Activated gamma-delta T cell (primary cell): ENCODE measurements around the gene TNN.

Experiments
- DNase-seq: peaks from one replicate; lab custom pipeline; 2025; lab: John Stamatoyannopoulos, UW

The TNN gene

GRCh38 chr1:175147569-175147968, 79.9 kb downstream of the TNN start:
- no peak for DNase-seq

GRCh38 chr1:175148068-175148467, 80.4 kb downstream of the TNN start:
- DNase-seq, result no peak

GRCh38 chr1:175150596-175151319, 83.1 kb downstream of the TNN start:
- no peak for DNase-seq

- no peak for DNase-seq
Observed at GRCh38 chr1:175152006-175152652, 84.5 kb downstream of the TNN start.

GRCh38 chr1:175154629-175155472, 87.2 kb downstream of the TNN start:
- no peak for DNase-seq

GRCh38 chr1:175155473-175155856, 87.8 kb downstream of the TNN start:
- DNase-seq, result no peak

- no peak for DNase-seq
Observed at GRCh38 chr1:175155936-175156335, 88.3 kb downstream of the TNN start.

- DNase-seq, result no peak
Observed at GRCh38 chr1:175157200-175157599, 89.6 kb downstream of the TNN start.

GRCh38 chr1:175158170-175158591, 90.5 kb downstream of the TNN start:
- DNase-seq, result no peak

- no peak for DNase-seq
Observed at GRCh38 chr1:175162955-175163354, 95.3 kb downstream of the TNN start.

- DNase-seq, result no peak
Observed at GRCh38 chr1:175163702-175164101, 96.1 kb downstream of the TNN start.

- no peak for DNase-seq
Observed at GRCh38 chr1:175164751-175165150, 97.1 kb downstream of the TNN start.

GRCh38 chr1:175166746-175167145, 99.1 kb downstream of the TNN start:
- no peak for DNase-seq

GRCh38 chr1:175167861-175168260, 100.2 kb downstream of the TNN start:
- no peak for DNase-seq

GRCh38 chr1:175168782-175169181, 101.1 kb downstream of the TNN start:
- DNase-seq, result no peak

- DNase-seq, result no peak
Observed at GRCh38 chr1:175169286-175170018, 101.8 kb downstream of the TNN start.

- DNase-seq, result no peak
Observed at GRCh38 chr1:175171036-175171913, 103.6 kb downstream of the TNN start.

GRCh38 chr1:175172503-175172902, 104.9 kb downstream of the TNN start:
- DNase-seq, result no peak

- DNase-seq, result no peak
Observed at GRCh38 chr1:175173531-175173930, 105.9 kb downstream of the TNN start.

- DNase-seq, result no peak
Observed at GRCh38 chr1:175174309-175175102, 106.9 kb downstream of the TNN start.
